ENCODE data around the gene INTS11. TPM values are rescaled to one million over a fixed set of nuclear protein-coding genes. Genes with fewer than 3 reads are reported as not detected.

Gene INTS11
- total and polyA plus RNA-seq, 2 donors (not counting 1 experiment from before 2014, with no cell fraction given), result 149 to 245 TPM

DNA sequence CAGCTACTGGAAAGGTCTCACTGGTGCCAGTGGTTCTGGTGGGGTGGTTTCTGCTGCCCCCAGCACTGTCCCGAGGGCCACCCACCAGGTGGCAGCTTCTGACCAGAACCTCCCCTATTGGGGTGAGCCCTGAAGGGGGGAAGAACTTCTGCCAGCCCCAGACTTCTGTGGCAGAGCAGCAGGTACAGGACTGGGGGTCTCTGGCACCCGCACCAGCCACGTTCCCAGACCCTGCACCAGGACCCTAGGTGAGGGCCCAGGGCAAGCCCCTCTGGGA, 14.4 kb downstream of the INTS11 start:
- H3K36me3 ChIP-seq (replicated peaks in 1 of 2; ENCODE audit: control extremely low read depth in 1 of 2, control insufficient read depth in 1 of 2, extremely low read depth in 1 of 2, insufficient read depth in 2 of 2, low read length in 1 of 2), result peaks cover 0 to 37% of the 10 kb centered on the region in 2 experiments
- H3K4me1 Mint-ChIP-seq, result peaks cover 26% of the 10 kb centered on the region
- H3K4me3 Mint-ChIP-seq, result peak overlapping the region; percentile 74
- H2AFZ ChIP-seq (ENCODE audit: insufficient read depth, low read depth, low read length, poor library complexity, severe bottlenecking), result no peak overlapping the region
- H3K27me3 Mint-ChIP-seq, result no peaks in the 10 kb centered on the region
- no peak overlapping the region for H3K27ac Mint-ChIP-seq
- no peaks in the 10 kb centered on the region for H3K9me3 ChIP-seq (ENCODE audit: control extremely low read depth in 1 of 3, control insufficient read depth in 2 of 3, insufficient read depth in 1 of 3, low read length in 2 of 3)
- 87% methylated on average over 3 of the region's 3 CpGs for WGBS (ENCODE audit: insufficient coverage)
- ChIA-PET CTCF (interaction anchor here (0.7 to 1.1 kb wide), 3 partner anchors 11 to 195 kb away, joined by 3 read pairs; no protein-coding TSS in a partner anchor), POLR2A (no interaction called here)
- H3K9ac ChIP-seq (ENCODE audit: low read length), result no peak overlapping the region
- DNase-seq (no peak), ATAC-seq (ENCODE audit: low read depth) (no peak)
- peaks cover 28 to 32% of the 10 kb centered on the region in 2 donors for H3K4me1 ChIP-seq (ENCODE audit: control insufficient read depth in 2 of 2, insufficient read depth in 2 of 2, low read length in 2 of 2)
- H3K4me3 ChIP-seq (ENCODE audit: control extremely low read depth in 1 of 5, extremely low read depth in 1 of 5, insufficient read depth in 1 of 5, low read depth in 2 of 5, low read length in 4 of 5), result no peak overlapping the region
- intact Hi-C loops (cut with micrococcal nuclease), result no loop called here
- H3K4me2 ChIP-seq (replicated peaks; ENCODE audit: low read depth, low read length, poor library complexity, severe bottlenecking), result peak overlapping the region; percentile 99
- H3K79me2 ChIP-seq (ENCODE audit: control insufficient read depth, insufficient read depth, low read length), result peaks cover 27% of the 10 kb centered on the region
- H4K20me1 ChIP-seq (ENCODE audit: control insufficient read depth, insufficient read depth, low read length, poor library complexity, severe bottlenecking), result peaks cover 28% of the 10 kb centered on the region
- TF ChIP-seq, protein P1, sequence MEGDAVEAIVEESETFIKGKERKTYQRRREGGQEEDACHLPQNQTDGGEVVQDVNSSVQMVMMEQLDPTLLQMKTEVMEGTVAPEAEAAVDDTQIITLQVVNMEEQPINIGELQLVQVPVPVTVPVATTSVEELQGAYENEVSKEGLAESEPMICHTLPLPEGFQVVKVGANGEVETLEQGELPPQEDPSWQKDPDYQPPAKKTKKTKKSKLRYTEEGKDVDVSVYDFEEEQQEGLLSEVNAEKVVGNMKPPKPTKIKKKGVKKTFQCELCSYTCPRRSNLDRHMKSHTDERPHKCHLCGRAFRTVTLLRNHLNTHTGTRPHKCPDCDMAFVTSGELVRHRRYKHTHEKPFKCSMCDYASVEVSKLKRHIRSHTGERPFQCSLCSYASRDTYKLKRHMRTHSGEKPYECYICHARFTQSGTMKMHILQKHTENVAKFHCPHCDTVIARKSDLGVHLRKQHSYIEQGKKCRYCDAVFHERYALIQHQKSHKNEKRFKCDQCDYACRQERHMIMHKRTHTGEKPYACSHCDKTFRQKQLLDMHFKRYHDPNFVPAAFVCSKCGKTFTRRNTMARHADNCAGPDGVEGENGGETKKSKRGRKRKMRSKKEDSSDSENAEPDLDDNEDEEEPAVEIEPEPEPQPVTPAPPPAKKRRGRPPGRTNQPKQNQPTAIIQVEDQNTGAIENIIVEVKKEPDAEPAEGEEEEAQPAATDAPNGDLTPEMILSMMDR (IDR thresholded peaks at IDR 0.05), result no peak
- TF ChIP-seq EZH2 (IDR thresholded peaks at IDR 0.05; ENCODE audit: borderline replicate concordance, insufficient read depth, low read depth, low read length, poor library complexity, severe bottlenecking), result no peak
- H3K9me3 Mint-ChIP-seq (ENCODE audit: insufficient read depth), result no peaks in the 10 kb centered on the region
- H3K27ac ChIP-seq (ENCODE audit: low read length in 2 of 2), result no peak overlapping the region
- no peaks in the 10 kb centered on the region for H3K27me3 ChIP-seq (replicated peaks in 1 of 4; ENCODE audit: control extremely low read depth in 1 of 4, control insufficient read depth in 3 of 4, insufficient read depth in 4 of 4, low read length in 3 of 4)

DNA sequence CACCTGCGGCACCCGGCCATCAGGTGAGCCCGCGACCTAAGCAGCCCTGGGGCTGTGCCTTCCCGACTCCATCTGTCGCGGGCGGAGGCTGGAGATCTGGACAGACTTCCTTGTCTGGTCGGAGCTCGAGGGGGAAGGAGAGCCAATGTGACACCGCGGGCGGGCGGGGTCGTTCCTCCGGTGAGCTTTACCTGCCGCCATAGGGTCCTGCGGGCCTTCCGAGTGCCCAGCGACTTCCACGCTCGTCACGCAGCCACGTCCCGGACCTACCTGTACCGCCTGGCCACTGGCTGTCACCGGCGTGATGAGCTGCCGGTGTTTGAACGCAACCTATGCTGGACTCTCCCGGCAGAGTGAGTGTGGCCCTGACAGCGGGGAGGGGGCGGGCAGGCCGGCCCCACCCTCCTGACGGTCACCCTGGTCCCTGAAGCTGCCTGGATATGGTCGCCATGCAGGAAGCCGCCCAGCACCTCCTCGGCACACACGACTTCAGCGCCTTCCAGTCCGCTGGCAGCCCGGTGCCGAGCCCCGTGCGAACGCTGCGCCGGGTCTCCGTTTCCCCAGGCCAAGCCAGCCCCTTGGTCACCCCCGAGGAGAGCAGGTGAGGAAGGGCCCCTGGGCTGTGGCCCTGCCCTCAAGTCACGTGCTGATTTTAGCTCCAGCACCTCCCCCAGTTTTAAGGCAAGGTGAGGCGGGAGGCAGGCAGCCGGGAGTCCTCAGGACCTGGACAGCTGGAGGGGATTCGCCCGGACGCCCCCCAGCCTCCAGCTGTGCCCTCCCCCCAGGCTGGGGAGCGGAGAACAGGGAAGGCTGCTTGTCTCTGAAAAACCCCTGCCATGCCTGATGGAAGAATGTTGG, 15.0 kb downstream of the INTS11 start:
- Histone ChIP-seq H3K27me3 (replicated peaks in 1 of 4; ENCODE audit: control extremely low read depth in 1 of 4, control insufficient read depth in 3 of 4, insufficient read depth in 4 of 4, low read length in 3 of 4) (no peaks in the 10 kb centered on the region), H3K36me3 (replicated peaks in 1 of 2; ENCODE audit: control extremely low read depth in 1 of 2, control insufficient read depth in 1 of 2, extremely low read depth in 1 of 2, insufficient read depth in 2 of 2, low read length in 1 of 2) (peaks cover 0 to 31% of the 10 kb centered on the region in 2 experiments), H2AFZ (ENCODE audit: insufficient read depth, low read depth, low read length, poor library complexity, severe bottlenecking) (peak overlapping the region; percentile 93), H3K27ac (ENCODE audit: low read length in 2 of 2) (peak overlapping the region in 1 of 2 donors; percentile 85), H3K4me1 (ENCODE audit: control insufficient read depth in 2 of 2, insufficient read depth in 2 of 2, low read length in 2 of 2) (peaks cover 34 to 38% of the 10 kb centered on the region in 2 donors), H3K79me2 (ENCODE audit: control insufficient read depth, insufficient read depth, low read length) (peaks cover 30% of the 10 kb centered on the region), H4K20me1 (ENCODE audit: control insufficient read depth, insufficient read depth, low read length, poor library complexity, severe bottlenecking) (peaks cover 34% of the 10 kb centered on the region), H3K9me3 (ENCODE audit: control extremely low read depth in 1 of 3, control insufficient read depth in 2 of 3, insufficient read depth in 1 of 3, low read length in 2 of 3) (no peaks in the 10 kb centered on the region), H3K4me3 (ENCODE audit: control extremely low read depth in 1 of 5, extremely low read depth in 1 of 5, insufficient read depth in 1 of 5, low read depth in 2 of 5, low read length in 4 of 5) (peak overlapping the region in 4 of 5 experiments; percentile 77 to 84 (median 80)), H3K4me2 (replicated peaks; ENCODE audit: low read depth, low read length, poor library complexity, severe bottlenecking) (peak overlapping the region; percentile 99), H3K9ac (ENCODE audit: low read length) (peak overlapping the region; percentile 87)
- peak overlapping the region; percentile 73 for H3K27ac Mint-ChIP-seq
- CTCF ChIA-PET, result interaction anchor here (0.7 to 1.1 kb wide), 3 partner anchors 12 to 196 kb away, joined by 3 read pairs; no protein-coding TSS in a partner anchor
- peaks cover 28% of the 10 kb centered on the region for H3K4me1 Mint-ChIP-seq
- peak overlapping the region; percentile 74 for H3K4me3 Mint-ChIP-seq
- ATAC-seq (ENCODE audit: low read depth) (no peak), DNase-seq (peak; percentile 54)
- H3K9me3 Mint-ChIP-seq (ENCODE audit: insufficient read depth), result no peaks in the 10 kb centered on the region
- no peaks in the 10 kb centered on the region for H3K27me3 Mint-ChIP-seq
- POLR2A ChIA-PET, result no interaction called here
- 54% methylated on average over 51 of the region's 57 CpGs for WGBS (ENCODE audit: insufficient coverage)
- TF ChIP-seq, protein P1 (IDR thresholded peaks at IDR 0.05), result no peak
- TF ChIP-seq EZH2 (IDR thresholded peaks at IDR 0.05; ENCODE audit: borderline replicate concordance, insufficient read depth, low read depth, low read length, poor library complexity, severe bottlenecking), result no peak
- intact Hi-C loops (cut with micrococcal nuclease), result loop anchor here (5.0 kb wide), 3 partner anchors 77 to 297 kb away; partner anchors contain the start of genes B3GALT6, ISG15 and SDF4
